ENCODE measurements around the gene ADI1.

ADI1 gene
- 24.3 to 45.5 (median 31.6) reads per million in 3 donors for total RNA-seq

GRCh38 chr2:3519255-3520205 is at the start of gene ADI1:
Gene ADI1, minus strand, starts transcription at chr2:3519531. Its CDS starts 44 bp downstream, at chr2:3519487.
- H3K4me1 ChIP-seq (ENCODE audit: control insufficient read depth, insufficient read depth, low read length, poor library complexity, severe bottlenecking), result peaks cover 6% of the 10 kb centered on the region
- DNase-seq, result peak; percentile 59 to 68 (median 62)
- peaks cover 4% of the 10 kb centered on the region for H3K9me3 ChIP-seq (ENCODE audit: control insufficient read depth, low read length)
- H3K27me3 ChIP-seq (replicated peaks; ENCODE audit: control insufficient read depth, insufficient read depth, low read length, poor library complexity, severe bottlenecking), result no peaks in the 10 kb centered on the region
- peak within 1 kb of the TSS; percentile 87 for H3K4me3 ChIP-seq (ENCODE audit: insufficient read depth, low read depth, low read length, poor library complexity, severe bottlenecking)
- peak within 1 kb of the TSS; percentile 97 for H3K27ac ChIP-seq (ENCODE audit: insufficient read depth, low read length, poor library complexity, severe bottlenecking)
- H3K36me3 ChIP-seq (ENCODE audit: control insufficient read depth, insufficient read depth, low read length), result no peaks in the 10 kb centered on the region

- Histone ChIP-seq H3K9me3 (ENCODE audit: control insufficient read depth, low read length) (no peaks in the 10 kb centered on the region), H3K27me3 (replicated peaks; ENCODE audit: control insufficient read depth, insufficient read depth, low read length, poor library complexity, severe bottlenecking) (no peaks in the 10 kb centered on the region), H3K27ac (ENCODE audit: insufficient read depth, low read length, poor library complexity, severe bottlenecking) (no peak overlapping the region), H3K4me3 (ENCODE audit: insufficient read depth, low read depth, low read length, poor library complexity, severe bottlenecking) (no peak overlapping the region), H3K4me1 (ENCODE audit: control insufficient read depth, insufficient read depth, low read length, poor library complexity, severe bottlenecking) (no peaks in the 10 kb centered on the region), H3K36me3 (ENCODE audit: control insufficient read depth, insufficient read depth, low read length) (no peaks in the 10 kb centered on the region)
- DNase-seq, result no peak
Measured at GRCh38 chr2:3566806-3567205, 47.5 kb upstream of the ADI1 start.

- Histone ChIP-seq H3K36me3 (ENCODE audit: control insufficient read depth, insufficient read depth, low read length) (no peaks in the 10 kb centered on the region), H3K4me3 (ENCODE audit: insufficient read depth, low read depth, low read length, poor library complexity, severe bottlenecking) (no peak overlapping the region), H3K27ac (ENCODE audit: insufficient read depth, low read length, poor library complexity, severe bottlenecking) (no peak overlapping the region), H3K27me3 (replicated peaks; ENCODE audit: control insufficient read depth, insufficient read depth, low read length, poor library complexity, severe bottlenecking) (no peaks in the 10 kb centered on the region), H3K4me1 (ENCODE audit: control insufficient read depth, insufficient read depth, low read length, poor library complexity, severe bottlenecking) (no peaks in the 10 kb centered on the region), H3K9me3 (ENCODE audit: control insufficient read depth, low read length) (no peaks in the 10 kb centered on the region)
- no peak for DNase-seq
Measured at GRCh38 chr2:3565117-3565516, 45.8 kb upstream of the ADI1 start.

GRCh38 chr2:3563521-3563976 is 44.2 kb upstream of the ADI1 start:
- Histone ChIP-seq H3K9me3 (ENCODE audit: control insufficient read depth, low read length) (no peaks in the 10 kb centered on the region), H3K27me3 (replicated peaks; ENCODE audit: control insufficient read depth, insufficient read depth, low read length, poor library complexity, severe bottlenecking) (no peaks in the 10 kb centered on the region), H3K36me3 (ENCODE audit: control insufficient read depth, insufficient read depth, low read length) (no peaks in the 10 kb centered on the region), H3K4me1 (ENCODE audit: control insufficient read depth, insufficient read depth, low read length, poor library complexity, severe bottlenecking) (no peaks in the 10 kb centered on the region), H3K4me3 (ENCODE audit: insufficient read depth, low read depth, low read length, poor library complexity, severe bottlenecking) (no peak overlapping the region), H3K27ac (ENCODE audit: insufficient read depth, low read length, poor library complexity, severe bottlenecking) (no peak overlapping the region)
- DNase-seq, result no peak

- Histone ChIP-seq H3K27me3 (replicated peaks; ENCODE audit: control insufficient read depth, insufficient read depth, low read length, poor library complexity, severe bottlenecking) (no peaks in the 10 kb centered on the region), H3K4me1 (ENCODE audit: control insufficient read depth, insufficient read depth, low read length, poor library complexity, severe bottlenecking) (peaks cover 9% of the 10 kb centered on the region), H3K9me3 (ENCODE audit: control insufficient read depth, low read length) (no peaks in the 10 kb centered on the region), H3K4me3 (ENCODE audit: insufficient read depth, low read depth, low read length, poor library complexity, severe bottlenecking) (peak within 1 kb of the TSS; percentile 91), H3K27ac (ENCODE audit: insufficient read depth, low read length, poor library complexity, severe bottlenecking) (peak within 1 kb of the TSS; percentile 91), H3K36me3 (ENCODE audit: control insufficient read depth, insufficient read depth, low read length) (peaks cover 25% of the 10 kb centered on the region)
- peak; percentile 95 to 97 (median 95) for DNase-seq
Measured at GRCh38 chr2:3558205-3559014, 39.1 kb upstream of the ADI1 start, which contains the start of gene RNASEH1. Gene RNASEH1, minus strand, starts transcription at chr2:3558333. Its CDS starts 73 bp downstream, at chr2:3558260.

GRCh38 chr2:3557639-3558204 is 38.4 kb upstream of the ADI1 start:
- H3K9me3 ChIP-seq (ENCODE audit: control insufficient read depth, low read length), result no peaks in the 10 kb centered on the region
- H3K27ac ChIP-seq (ENCODE audit: insufficient read depth, low read length, poor library complexity, severe bottlenecking), result peak overlapping the region; percentile 91
- DNase-seq, result no peak
- H3K4me1 ChIP-seq (ENCODE audit: control insufficient read depth, insufficient read depth, low read length, poor library complexity, severe bottlenecking), result peaks cover 9% of the 10 kb centered on the region
- no peaks in the 10 kb centered on the region for H3K27me3 ChIP-seq (replicated peaks; ENCODE audit: control insufficient read depth, insufficient read depth, low read length, poor library complexity, severe bottlenecking)
- H3K36me3 ChIP-seq (ENCODE audit: control insufficient read depth, insufficient read depth, low read length), result peaks cover 32% of the 10 kb centered on the region
- H3K4me3 ChIP-seq (ENCODE audit: insufficient read depth, low read depth, low read length, poor library complexity, severe bottlenecking), result peak overlapping the region; percentile 91

- peaks cover 9% of the 10 kb centered on the region for H3K4me1 ChIP-seq (ENCODE audit: control insufficient read depth, insufficient read depth, low read length, poor library complexity, severe bottlenecking)
- no peak overlapping the region for H3K27ac ChIP-seq (ENCODE audit: insufficient read depth, low read length, poor library complexity, severe bottlenecking)
- no peaks in the 10 kb centered on the region for H3K9me3 ChIP-seq (ENCODE audit: control insufficient read depth, low read length)
- peaks cover 66% of the 10 kb centered on the region for H3K36me3 ChIP-seq (ENCODE audit: control insufficient read depth, insufficient read depth, low read length)
- no peaks in the 10 kb centered on the region for H3K27me3 ChIP-seq (replicated peaks; ENCODE audit: control insufficient read depth, insufficient read depth, low read length, poor library complexity, severe bottlenecking)
- H3K4me3 ChIP-seq (ENCODE audit: insufficient read depth, low read depth, low read length, poor library complexity, severe bottlenecking), result no peak overlapping the region
- no peak for DNase-seq
Measured at GRCh38 chr2:3553946-3554345, 34.6 kb upstream of the ADI1 start.

- no peak for DNase-seq
- Histone ChIP-seq H3K4me1 (ENCODE audit: control insufficient read depth, insufficient read depth, low read length, poor library complexity, severe bottlenecking) (no peaks in the 10 kb centered on the region), H3K27me3 (replicated peaks; ENCODE audit: control insufficient read depth, insufficient read depth, low read length, poor library complexity, severe bottlenecking) (no peaks in the 10 kb centered on the region), H3K4me3 (ENCODE audit: insufficient read depth, low read depth, low read length, poor library complexity, severe bottlenecking) (no peak overlapping the region), H3K27ac (ENCODE audit: insufficient read depth, low read length, poor library complexity, severe bottlenecking) (no peak overlapping the region), H3K36me3 (ENCODE audit: control insufficient read depth, insufficient read depth, low read length) (peaks cover 86% of the 10 kb centered on the region), H3K9me3 (ENCODE audit: control insufficient read depth, low read length) (no peaks in the 10 kb centered on the region)
Measured at GRCh38 chr2:3547915-3548314, 28.6 kb upstream of the ADI1 start.

- Histone ChIP-seq H3K4me3 (ENCODE audit: insufficient read depth, low read depth, low read length, poor library complexity, severe bottlenecking) (no peak overlapping the region), H3K27me3 (replicated peaks; ENCODE audit: control insufficient read depth, insufficient read depth, low read length, poor library complexity, severe bottlenecking) (no peaks in the 10 kb centered on the region), H3K27ac (ENCODE audit: insufficient read depth, low read length, poor library complexity, severe bottlenecking) (no peak overlapping the region), H3K4me1 (ENCODE audit: control insufficient read depth, insufficient read depth, low read length, poor library complexity, severe bottlenecking) (no peaks in the 10 kb centered on the region), H3K9me3 (ENCODE audit: control insufficient read depth, low read length) (no peaks in the 10 kb centered on the region), H3K36me3 (ENCODE audit: control insufficient read depth, insufficient read depth, low read length) (peaks cover 85% of the 10 kb centered on the region)
- DNase-seq, result no peak
Measured at GRCh38 chr2:3545788-3546478, 26.6 kb upstream of the ADI1 start.

Data from effector memory CD4-positive, alpha-beta T cell (primary cell).